Neuronal stem cell (in vitro differentiated cells): ENCODE data around the gene CXXC4.
A peak's percentile ranks its signal among the peaks of the same experiment; 100 is the strongest.

Experiments
- DNase-seq: peaks from one replicate; pipeline ENCODE4 v3.0.0-alpha.2; 2013; ENCODE audit warnings: low spot score
- H2AFZ ChIP-seq: one replicate; pipeline ENCODE4 v1.6.1; 2013; ENCODE audit warnings: mild to moderate bottlenecking, low read length, inconsistent platforms
- H2AK5ac ChIP-seq: 2 replicates; pipeline ENCODE4 v1.6.1; 2013; ENCODE audit warnings: low read depth, mild to moderate bottlenecking, inconsistent platforms, low read length, moderate library complexity, mixed read lengths
- H2BK120ac ChIP-seq: 2 replicates; pipeline ENCODE4 v1.6.1; 2013; ENCODE audit warnings: low read depth, mild to moderate bottlenecking, inconsistent platforms, low read length, moderate library complexity, mixed read lengths
- H2BK12ac ChIP-seq: one replicate; pipeline ENCODE4 v1.6.1; 2013; ENCODE audit warnings: low read length, inconsistent platforms
- H2BK15ac ChIP-seq: 2 replicates; pipeline ENCODE4 v1.6.1; 2013; ENCODE audit warnings: mild to moderate bottlenecking, low read length, inconsistent platforms, mixed read lengths
- H2BK5ac ChIP-seq: one replicate; pipeline ENCODE4 v1.6.1; 2013; ENCODE audit warnings: inconsistent platforms, mild to moderate bottlenecking, low read length, moderate library complexity
- H3K14ac ChIP-seq: one replicate; pipeline ENCODE4 v1.6.1; 2013; ENCODE audit warnings: low read length, inconsistent platforms
- H3K18ac ChIP-seq: 2 replicates; pipeline ENCODE4 v1.6.1; 2013; ENCODE audit warnings: low read length, inconsistent platforms
- H3K23ac ChIP-seq: 2 replicates; pipeline ENCODE4 v1.6.1; 2013; ENCODE audit warnings: low read depth, mild to moderate bottlenecking, mixed read lengths, low read length, inconsistent platforms; ENCODE audit not compliant: poor library complexity
- H3K27ac ChIP-seq: replicated peaks from 3 replicates; pipeline ENCODE4 v1.5.1; 2013; ENCODE audit warnings: low read length, inconsistent platforms
- H3K27me3 ChIP-seq, 3 experiments: 2 replicates each; pipeline ENCODE4 v1.6.1; 2013; ENCODE audit warnings: low read length in 3 of 3, mild to moderate bottlenecking in 2 of 3, inconsistent platforms in 1 of 3, low read depth in 1 of 3, mixed read lengths in 1 of 3, moderate library complexity in 1 of 3; ENCODE audit not compliant: control insufficient read depth in 3 of 3, insufficient read depth in 3 of 3
- H3K36me3 ChIP-seq, 2 donors: replicated peaks in 1 of 2; 2 replicates each; pipeline ENCODE4 v1.6.1; 2013; ENCODE audit warnings: low read length in 2 of 2; ENCODE audit not compliant: control insufficient read depth in 2 of 2, insufficient read depth in 2 of 2
- H3K4ac ChIP-seq: 2 replicates; pipeline ENCODE4 v1.6.1; 2013; ENCODE audit warnings: inconsistent platforms, mild to moderate bottlenecking, low read length, moderate library complexity
- H3K4me1 ChIP-seq, 2 donors: 1 replicate in 1 of 2; 2 replicates in 1 of 2; pipeline ENCODE4 v1.6.1; 2013; ENCODE audit warnings: low read length in 2 of 2, low read depth in 1 of 2; ENCODE audit not compliant: control insufficient read depth in 2 of 2, insufficient read depth in 1 of 2
- H3K4me2 ChIP-seq: one replicate; pipeline ENCODE4 v1.6.1; 2013; ENCODE audit warnings: mild to moderate bottlenecking, low read length, inconsistent platforms; ENCODE audit not compliant: insufficient read depth, poor library complexity, severe bottlenecking
- H3K4me3 ChIP-seq, 2 donors: 2 replicates each; pipeline ENCODE4 v1.5.1; 2013; ENCODE audit warnings: low read length in 2 of 2, mild to moderate bottlenecking in 2 of 2, inconsistent platforms in 1 of 2, moderate library complexity in 1 of 2
- H3K79me1 ChIP-seq: one replicate; pipeline ENCODE4 v1.6.1; 2013; ENCODE audit warnings: low read depth, mild to moderate bottlenecking, inconsistent platforms, low read length, moderate library complexity
- H3K9ac ChIP-seq: one replicate; pipeline ENCODE4 v1.6.1; 2013; ENCODE audit warnings: mild to moderate bottlenecking, low read depth, low read length, inconsistent platforms; ENCODE audit not compliant: poor library complexity
- H3K9me3 ChIP-seq, 2 donors: replicated peaks in 1 of 2; 2 replicates each; pipeline versions ENCODE3 to v1.6.1; 2013; ENCODE audit warnings: low read length in 2 of 2, mild to moderate bottlenecking in 2 of 2, inconsistent platforms in 1 of 2, low read depth in 1 of 2, mixed read lengths in 1 of 2, moderate library complexity in 1 of 2; ENCODE audit not compliant: control insufficient read depth in 2 of 2, insufficient read depth in 1 of 2
- H4K8ac ChIP-seq: one replicate; pipeline ENCODE4 v1.6.1; 2013; ENCODE audit warnings: low read depth, mild to moderate bottlenecking, inconsistent platforms, low read length, moderate library complexity
- H4K91ac ChIP-seq: one replicate; pipeline ENCODE4 v1.6.1; 2013; ENCODE audit warnings: low read length, low read depth, mild to moderate bottlenecking, inconsistent platforms; ENCODE audit not compliant: poor library complexity
- WGBS, 2 donors: extraction: QIAGEN DNeasy Blood & Tissue Kit; methylation state at CpG; one replicate each; pipeline ENCODE4 v1.1.7; 2013; ENCODE audit warnings: missing lambda C conversion rate in 2 of 2, mixed read lengths in 1 of 2; ENCODE audit not compliant: insufficient read length in 2 of 2, insufficient replicate concordance in 1 of 2; ENCODE audit errors: extremely low coverage in 2 of 2; 5-methylcytosine and 5-hydroxymethylcytosine counted together

The CXXC4 gene

GRCh38 chr4:104446431-104447278 lies 48.0 kb downstream of the CXXC4 start:
- H2AFZ ChIP-seq = peak overlapping the region; percentile 84
- no peak overlapping the region for H3K9ac ChIP-seq
- H3K79me1 ChIP-seq = no peaks in the 10 kb centered on the region
- H3K27me3 ChIP-seq = no peaks in the 10 kb centered on the region
- no peak overlapping the region for H4K8ac ChIP-seq
- no peak overlapping the region for H3K4ac ChIP-seq
- H4K91ac ChIP-seq = no peak overlapping the region
- H3K4me2 ChIP-seq = no peak overlapping the region
- H3K4me3 ChIP-seq = no peak overlapping the region
- no peak overlapping the region for H2BK120ac ChIP-seq
- no peak overlapping the region for H2BK15ac ChIP-seq
- H3K27ac ChIP-seq = no peak overlapping the region
- H3K14ac ChIP-seq = no peak overlapping the region
- H3K4me1 ChIP-seq = peaks cover 7 to 13% of the 10 kb centered on the region in 2 donors
- H3K23ac ChIP-seq = no peak overlapping the region
- DNase-seq = no peak
- no peak overlapping the region for H2AK5ac ChIP-seq
- no CpG with 5 or more reads among the region's 5 CpGs for WGBS, 2 donors
- no peaks in the 10 kb centered on the region for H3K9me3 ChIP-seq
- no peak overlapping the region for H2BK5ac ChIP-seq
- no peak overlapping the region for H2BK12ac ChIP-seq
- H3K18ac ChIP-seq = no peak overlapping the region
- no peaks in the 10 kb centered on the region for H3K36me3 ChIP-seq

DNA sequence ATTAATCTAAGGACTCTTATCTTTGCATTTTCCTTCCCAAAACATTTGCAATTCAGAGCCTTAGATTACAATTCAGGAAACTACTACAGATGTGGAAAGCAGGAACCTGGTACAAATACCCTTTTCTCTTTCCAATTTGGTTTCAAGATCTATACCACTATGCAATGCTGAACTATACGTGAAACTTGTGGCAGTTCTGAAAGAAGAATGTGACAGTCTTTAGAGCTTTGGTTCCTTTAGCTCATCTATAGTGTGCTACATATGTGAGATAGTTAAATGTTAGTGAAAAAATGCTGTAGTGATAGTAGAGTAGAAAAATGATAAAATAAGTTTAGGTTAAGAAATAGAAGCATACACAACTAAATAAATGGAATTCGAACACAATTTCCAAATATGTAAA lies 50.0 kb downstream of the CXXC4 start:
- Histone ChIP-seq H2BK120ac (no peak overlapping the region), H2BK12ac (no peak overlapping the region), H3K79me1 (no peaks in the 10 kb centered on the region), H2BK5ac (no peak overlapping the region), H3K4ac (no peak overlapping the region), H3K18ac (no peak overlapping the region), H3K27me3 (no peaks in the 10 kb centered on the region), H4K8ac (no peak overlapping the region), H3K9me3 (no peaks in the 10 kb centered on the region), H3K4me1 (peaks cover 7 to 13% of the 10 kb centered on the region in 2 donors), H2AFZ (no peak overlapping the region), H2AK5ac (no peak overlapping the region), H3K9ac (no peak overlapping the region), H2BK15ac (no peak overlapping the region), H3K36me3 (no peaks in the 10 kb centered on the region), H3K4me3 (no peak overlapping the region), H3K27ac (no peak overlapping the region), H4K91ac (no peak overlapping the region), H3K23ac (no peak overlapping the region), H3K4me2 (no peak overlapping the region), H3K14ac (no peak overlapping the region)
- no CpG with 5 or more reads among the region's 2 CpGs for WGBS, 2 donors
- DNase-seq = no peak

GRCh38 chr4:104436542-104436941 lies 58.2 kb downstream of the CXXC4 start:
- Histone ChIP-seq H3K4me2 (no peak overlapping the region), H2AFZ (no peak overlapping the region), H4K91ac (no peak overlapping the region), H3K4me3 (no peak overlapping the region), H3K4me1 (no peaks in the 10 kb centered on the region), H2BK5ac (no peak overlapping the region), H3K27me3 (no peaks in the 10 kb centered on the region), H3K36me3 (no peaks in the 10 kb centered on the region), H2AK5ac (no peak overlapping the region), H3K23ac (no peak overlapping the region), H3K9me3 (no peaks in the 10 kb centered on the region), H3K14ac (no peak overlapping the region), H4K8ac (no peak overlapping the region), H3K27ac (no peak overlapping the region), H3K4ac (no peak overlapping the region), H3K79me1 (no peaks in the 10 kb centered on the region), H2BK15ac (no peak overlapping the region), H2BK12ac (no peak overlapping the region), H3K9ac (no peak overlapping the region), H2BK120ac (no peak overlapping the region), H3K18ac (no peak overlapping the region)
- DNase-seq = no peak
- WGBS, 2 donors = no CpG with 5 or more reads among the region's 2 CpGs

DNA sequence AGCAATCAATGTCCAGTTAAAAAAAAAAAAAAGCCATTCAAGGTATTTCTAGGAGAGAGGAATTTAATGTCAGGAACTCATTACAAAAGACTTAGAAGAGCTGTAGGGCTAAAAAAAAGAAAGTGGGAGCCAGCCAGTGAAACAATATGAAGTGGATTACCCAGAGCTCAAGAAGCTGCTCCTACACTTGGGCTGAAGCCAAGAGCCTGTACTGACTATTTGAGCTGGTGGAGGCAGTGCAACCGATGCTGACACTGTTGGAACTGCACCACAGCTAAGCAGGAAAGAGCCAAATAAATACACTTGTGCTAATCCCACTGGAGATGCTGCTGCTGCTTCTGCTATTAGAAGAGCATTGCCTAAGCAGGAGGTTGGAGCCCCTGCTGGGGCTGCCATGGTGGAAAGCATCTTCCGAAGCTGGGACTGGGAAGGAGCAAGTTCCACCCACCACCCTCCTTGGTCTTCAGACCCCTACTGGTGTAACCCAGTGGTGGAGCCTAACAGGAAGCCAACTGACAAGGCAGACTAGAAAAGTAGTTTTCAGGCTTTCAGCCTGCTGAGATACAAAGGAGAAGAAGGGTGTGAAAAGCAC lies 65.4 kb downstream of the CXXC4 start:
- no peak overlapping the region for H3K27ac ChIP-seq
- no peak overlapping the region for H4K8ac ChIP-seq
- H3K79me1 ChIP-seq = no peaks in the 10 kb centered on the region
- no peak overlapping the region for H2BK5ac ChIP-seq
- H3K14ac ChIP-seq = no peak overlapping the region
- no peak overlapping the region for H3K4me3 ChIP-seq
- no peak overlapping the region for H3K9ac ChIP-seq
- H3K27me3 ChIP-seq = no peaks in the 10 kb centered on the region
- no peak overlapping the region for H3K23ac ChIP-seq
- H2BK120ac ChIP-seq = no peak overlapping the region
- peaks cover 8 to 18% of the 10 kb centered on the region in 2 donors for H3K4me1 ChIP-seq
- H3K4me2 ChIP-seq = no peak overlapping the region
- H2BK12ac ChIP-seq = no peak overlapping the region
- no CpG with 5 or more reads among the region's 2 CpGs for WGBS, 2 donors
- no peak overlapping the region for H2AK5ac ChIP-seq
- DNase-seq = no peak
- H2BK15ac ChIP-seq = no peak overlapping the region
- peaks cover 3 to 11% of the 10 kb centered on the region in 2 donors for H3K9me3 ChIP-seq
- no peak overlapping the region for H2AFZ ChIP-seq
- no peak overlapping the region for H4K91ac ChIP-seq
- no peak overlapping the region for H3K18ac ChIP-seq
- no peaks in the 10 kb centered on the region for H3K36me3 ChIP-seq
- H3K4ac ChIP-seq = no peak overlapping the region
